AG08395 (cell line): Measurements from ENCODE around the gene FYCO1.

Experiments
- DNase-seq: peaks from one replicate; pipeline ENCODE4 v3.0.0; 2012; ENCODE audit warnings: mixed read lengths, low spot score

The FYCO1 gene

GRCh38 chr3:45984331-45985312 is 11.0 kb downstream of the FYCO1 start:
- peak; percentile 30 for DNase-seq

- DNase-seq, result no peak
Observed at GRCh38 chr3:45983770-45984169, 11.9 kb downstream of the FYCO1 start.

- DNase-seq, result peak; percentile 39
Observed at GRCh38 chr3:45981346-45982074, 14.1 kb downstream of the FYCO1 start.

DNA sequence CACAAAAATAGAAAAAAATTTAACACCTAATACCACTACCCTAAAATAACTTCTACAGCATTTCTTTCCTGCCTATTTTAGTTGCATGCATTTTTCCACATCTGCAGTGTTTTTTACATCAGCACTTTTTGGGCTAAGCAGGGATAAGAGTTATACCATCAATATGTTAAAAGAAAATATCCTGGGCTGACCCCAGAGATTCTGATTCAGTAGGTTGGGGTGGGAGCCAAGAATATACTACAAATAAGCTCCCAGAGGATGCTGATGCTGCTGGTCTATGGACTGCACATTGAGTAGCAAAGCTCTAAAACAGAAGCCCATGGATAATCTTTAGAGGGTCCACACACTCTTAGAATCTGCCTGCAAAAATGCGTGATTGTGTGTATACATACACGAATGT is 14.8 kb downstream of the FYCO1 start:
- DNase-seq, result no peak

- no peak for DNase-seq
Observed at GRCh38 chr3:45980229-45980813, 15.3 kb downstream of the FYCO1 start.

DNA sequence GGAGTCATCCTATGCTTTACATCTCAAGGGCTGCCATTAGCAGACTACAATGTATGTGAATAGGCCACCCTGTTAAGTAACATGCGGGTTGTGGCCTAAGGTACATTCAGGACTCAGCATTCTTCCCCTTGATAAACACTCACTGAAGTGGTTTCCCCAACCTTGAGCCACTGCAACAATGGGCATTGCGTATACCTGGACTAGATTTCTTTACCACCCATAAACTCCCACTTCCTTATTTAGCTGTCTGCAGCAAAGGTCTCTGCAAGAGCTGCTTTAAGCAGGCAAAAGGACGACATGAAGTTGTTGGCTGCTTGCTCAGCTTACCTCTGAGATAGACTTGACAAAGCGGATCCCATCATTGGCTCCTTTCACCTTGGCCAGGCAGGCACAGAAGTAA is 16.2 kb downstream of the FYCO1 start:
- DNase-seq, result no peak

GRCh38 chr3:45978006-45978761 is 17.4 kb downstream of the FYCO1 start:
- no peak for DNase-seq

GRCh38 chr3:45976191-45977091 is 19.2 kb downstream of the FYCO1 start:
- no peak for DNase-seq

DNA sequence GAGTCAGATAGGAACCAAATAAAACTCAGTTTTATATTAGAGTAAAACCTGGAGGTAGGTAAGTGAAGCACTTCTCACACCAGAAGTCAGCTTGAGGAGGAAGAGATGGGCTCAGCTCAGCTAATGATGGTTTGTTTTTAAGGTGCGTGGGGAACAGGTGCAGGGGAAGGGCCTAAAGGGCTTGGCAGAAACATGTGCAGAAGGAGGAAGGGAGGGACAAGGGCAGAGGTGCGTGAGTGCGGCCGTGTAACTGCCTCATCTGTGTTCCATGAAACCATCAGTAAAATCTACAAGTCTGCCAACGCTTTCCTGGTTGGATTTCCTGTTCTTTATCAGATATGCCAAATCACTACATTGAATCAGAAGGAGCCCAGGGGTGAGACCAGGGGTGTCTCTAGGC is 19.9 kb downstream of the FYCO1 start:
- no peak for DNase-seq

DNA sequence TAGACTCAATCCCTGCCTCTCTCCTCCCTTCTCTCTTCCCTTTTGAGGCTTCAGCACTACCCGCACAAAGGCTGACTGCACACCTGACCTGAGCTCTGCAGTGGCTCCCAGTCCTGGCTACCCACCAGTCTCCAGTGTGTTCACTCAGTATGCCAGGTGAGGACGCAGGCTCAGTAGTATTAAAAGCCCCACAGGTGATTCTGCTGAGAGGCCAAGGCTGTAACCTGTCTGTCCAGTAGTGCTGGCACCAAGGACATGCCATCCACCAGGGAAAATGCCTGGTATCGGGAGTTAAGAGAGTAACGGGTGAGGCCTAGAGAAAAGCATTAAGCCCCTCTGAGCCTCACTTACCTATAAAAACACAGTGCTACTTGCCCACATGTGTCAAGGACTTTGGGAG is 20.9 kb downstream of the FYCO1 start:
- no peak for DNase-seq

DNA sequence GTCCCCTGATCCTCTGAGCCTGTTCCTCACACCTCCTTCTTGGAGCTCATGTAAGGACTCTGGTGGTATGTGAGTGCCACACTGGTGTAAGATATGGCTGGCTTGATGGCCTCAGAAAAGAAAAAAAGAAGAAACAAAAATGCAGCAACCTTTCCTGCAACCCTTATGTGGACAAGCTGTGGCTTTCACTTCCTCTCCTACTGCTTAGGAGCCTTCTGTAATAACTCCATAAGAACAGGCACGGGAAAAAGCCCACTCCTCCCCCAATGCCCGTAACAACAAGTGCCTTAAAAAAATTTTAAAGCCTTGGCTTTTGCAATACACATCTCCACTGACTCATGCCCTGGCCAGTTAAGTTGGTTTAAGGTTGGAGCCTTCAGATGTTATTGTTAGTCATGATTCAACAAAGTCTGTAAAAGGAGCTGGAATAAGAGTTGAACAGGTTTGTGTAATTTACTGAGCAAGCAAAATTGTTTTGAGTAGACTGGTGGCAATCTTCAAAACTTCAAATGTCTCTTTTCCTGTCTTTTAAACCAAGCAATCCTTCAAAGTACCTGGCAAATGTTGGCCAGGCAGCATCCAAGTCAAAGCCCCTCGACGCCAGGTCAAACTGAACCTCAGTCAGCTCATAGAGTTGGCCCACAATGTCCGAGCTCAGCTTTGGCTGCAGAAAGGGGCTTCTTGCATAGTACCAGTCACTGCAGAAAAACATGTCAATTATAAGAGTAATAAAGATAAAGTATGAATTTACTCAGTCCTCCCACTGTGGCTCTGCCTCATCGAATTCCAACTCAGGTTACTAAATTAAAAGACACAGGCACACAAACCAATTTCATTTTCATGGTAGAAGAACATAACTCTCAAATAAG is 22.9 kb downstream of the FYCO1 start:
- peak; percentile 81 for DNase-seq

DNA sequence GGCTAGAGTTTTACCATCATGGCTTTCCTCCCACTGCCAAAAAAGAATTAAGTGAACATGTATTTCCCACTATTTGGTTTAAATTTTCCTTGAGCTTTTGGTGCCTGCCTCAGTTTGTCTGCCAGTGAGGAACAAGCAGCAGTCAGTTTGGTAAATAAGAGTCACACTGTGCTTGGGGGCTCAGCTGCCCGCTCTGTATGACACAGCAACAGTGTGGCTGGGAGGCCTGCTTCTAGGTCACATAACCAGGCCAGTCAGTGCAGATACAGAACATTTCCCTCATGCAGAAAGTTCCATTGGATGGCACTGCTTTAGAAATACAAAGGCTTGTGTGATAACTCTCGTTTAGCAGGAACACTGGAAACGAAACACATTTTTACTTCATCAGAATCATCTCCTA is 25.7 kb downstream of the FYCO1 start:
- DNase-seq, result no peak

- DNase-seq, result no peak
Observed at GRCh38 chr3:45969116-45969515, 26.5 kb downstream of the FYCO1 start.

GRCh38 chr3:45968706-45969105 is 26.9 kb downstream of the FYCO1 start:
- DNase-seq, result peak; percentile 77

- DNase-seq, result no peak
Observed at GRCh38 chr3:45968149-45968548, 27.5 kb downstream of the FYCO1 start.

- DNase-seq, result no peak
Observed at GRCh38 chr3:45967724-45968123, 27.9 kb downstream of the FYCO1 start.

- DNase-seq, result no peak
Observed at GRCh38 chr3:45966950-45967640, 28.5 kb downstream of the FYCO1 start.

DNA sequence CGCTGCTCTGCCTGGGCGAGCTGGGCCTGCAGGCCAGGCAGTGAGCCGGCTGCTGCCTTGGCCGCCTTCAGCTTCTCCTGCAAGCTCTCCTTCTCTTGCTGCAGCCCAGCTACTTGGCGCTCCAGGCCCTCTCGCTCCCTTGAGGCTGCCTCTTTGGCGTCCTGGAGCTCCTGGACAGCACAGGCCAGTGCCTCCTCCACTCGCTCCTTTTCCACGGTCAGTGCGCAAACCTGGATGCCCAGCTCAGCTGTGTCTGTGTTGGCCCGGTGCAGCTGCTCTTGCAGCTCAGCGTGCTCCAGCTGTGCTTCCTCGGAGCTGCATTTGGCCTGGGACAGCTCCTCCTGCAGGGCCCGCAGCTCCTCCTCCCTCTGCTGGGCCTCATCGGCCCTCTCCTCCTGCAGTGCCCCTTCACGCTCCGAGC is 29.2 kb downstream of the FYCO1 start:
- no peak for DNase-seq

DNA sequence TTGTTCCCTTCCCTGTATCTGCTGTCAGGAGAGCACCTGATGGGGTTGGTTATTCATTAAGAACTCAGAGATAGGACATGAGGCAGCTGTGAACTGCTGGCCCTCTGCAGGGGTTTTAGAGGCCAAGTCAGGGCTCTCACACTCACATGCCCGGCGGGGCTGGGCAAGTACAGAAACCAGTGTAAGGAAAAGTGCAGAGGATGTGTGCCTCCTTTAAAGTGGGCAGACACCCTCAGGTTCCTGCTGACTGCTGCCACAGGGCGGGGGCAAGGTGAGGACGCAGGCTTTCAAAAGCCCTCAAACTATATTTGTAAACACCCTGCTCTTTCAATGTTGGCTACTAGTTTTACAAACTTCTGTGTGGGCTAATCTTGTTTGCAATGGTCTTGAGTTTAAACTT is 30.0 kb downstream of the FYCO1 start:
- DNase-seq, result no peak
